Lung (tissue), 12 donors: Measurements from ENCODE around the gene METTL27. TPM values are rescaled to one million over a fixed set of nuclear protein-coding genes. Genes with fewer than 3 reads are reported as not detected.

Experiments used
- ATAC-seq: fragments of 200-7000 bp; cut with Tn5 transposase; one replicate; pipeline ENCODE4 v1.9.1; 2020; ENCODE audit warnings: moderate number of reproducible peaks; ENCODE audit not compliant: insufficient read depth, low FRiP score
- DNase-seq, 3 donors: peaks; one replicate each; pipeline ENCODE4 v3.0.0-alpha.2; 2013 to 2017
- H3K27ac ChIP-seq, 2 donors: one replicate each; pipeline ENCODE4 v1.5.1; 2013; ENCODE audit warnings: mild to moderate bottlenecking in 2 of 2, moderate library complexity in 2 of 2, control low read depth in 1 of 2, inconsistent platforms in 1 of 2, low read depth in 1 of 2, low read length in 1 of 2
- H3K27me3 ChIP-seq, 3 donors: one replicate each; pipeline ENCODE4 v1.5.1; 2013; ENCODE audit warnings: low read length in 2 of 3; ENCODE audit not compliant: control insufficient read depth in 3 of 3, insufficient read depth in 3 of 3
- H3K36me3 ChIP-seq, 4 donors: one replicate each; pipeline ENCODE4 v1.5.1; 2013; ENCODE audit warnings: low read length in 4 of 4, mild to moderate bottlenecking in 1 of 4, moderate library complexity in 1 of 4; ENCODE audit not compliant: control insufficient read depth in 4 of 4, insufficient read depth in 4 of 4
- H3K4me1 ChIP-seq, 5 donors: one replicate each; pipeline ENCODE4 v1.5.1; 2013; ENCODE audit warnings: low read length in 5 of 5, mild to moderate bottlenecking in 2 of 5, moderate library complexity in 1 of 5; ENCODE audit not compliant: control insufficient read depth in 5 of 5, insufficient read depth in 5 of 5
- H3K4me3 ChIP-seq: one replicate; pipeline ENCODE4 v1.5.1; 2013; ENCODE audit warnings: mild to moderate bottlenecking, control low read depth, moderate library complexity
- H3K9ac ChIP-seq, 2 donors: one replicate each; pipeline ENCODE4 v1.5.1; 2013; ENCODE audit warnings: low read length in 2 of 2, control low read depth in 1 of 2; ENCODE audit not compliant: insufficient read depth in 1 of 2
- H3K9me3 ChIP-seq, 4 donors: one replicate each; pipeline ENCODE4 v1.5.1; 2013; ENCODE audit warnings: low read length in 3 of 4, mild to moderate bottlenecking in 1 of 4, moderate library complexity in 1 of 4; ENCODE audit not compliant: control insufficient read depth in 4 of 4, insufficient read depth in 3 of 4
- WGBS, 2 donors: extraction: QIAGEN DNeasy Blood & Tissue Kit; methylation state at CpG; one replicate each; pipeline ENCODE4 v1.1.7; 2013; 5-methylcytosine and 5-hydroxymethylcytosine counted together
- polyA plus RNA-seq, 2 donors: library from polyadenylated mRNA; stranded (reverse); fragments of 200-250 nt; gene quantifications; one replicate each; pipeline ENCODE4 v1.2.1, GENCODE V29; 2013
- total RNA-seq, 2 donors: library from RNA; depleted of rRNA in 1 of 2; stranded (reverse); fragments of >200 nt in 1 of 2; gene quantifications; one replicate each; pipeline ENCODE4 v1.2.1, GENCODE V29; 2014 to 2021
- TF ChIP-seq, protein P1 (sequence below): IDR thresholded peaks from 2 replicates; pipeline ENCODE4 v1.5.1; 2012; ENCODE audit warnings: mild to moderate bottlenecking; ENCODE audit errors: control extremely low read depth, extremely low read depth
- donor health status: control.
- donor health status: control.
- donor health status: Bipolar disorder and iron deficiency.
- donor health status: healthy.
- donor health status: DM: yes; HTN: yes; CAD: no.

The METTL27 gene
- total and polyA plus RNA-seq, 4 donors, result 2.3 to 22.1 (median 5.1) TPM

DNA sequence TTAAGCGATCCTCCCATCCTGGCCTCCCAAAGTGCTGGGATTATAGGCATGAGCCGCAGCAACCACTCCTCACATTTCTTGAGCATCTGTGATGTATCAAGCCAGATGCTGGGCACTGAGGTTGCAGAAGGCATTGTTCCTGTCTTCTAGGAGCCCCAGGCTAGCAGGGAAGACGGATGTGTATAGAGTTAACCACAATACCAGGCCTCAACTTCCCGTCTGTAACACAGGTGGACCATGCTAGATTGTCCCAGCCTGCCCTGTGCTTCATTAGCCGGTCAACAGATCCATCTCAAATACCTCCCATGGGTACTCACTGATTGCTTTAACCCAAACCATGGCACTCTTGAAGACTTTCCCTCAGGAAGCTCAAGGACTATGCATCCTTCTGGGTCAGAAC lies 13.3 kb downstream of the METTL27 start:
- Histone ChIP-seq H3K27me3 (peaks cover 0 to 5% (median 3%) of the 10 kb centered on the region in 3 donors), H3K36me3 (no peaks in the 10 kb centered on the region), H3K9me3 (no peaks in the 10 kb centered on the region), H3K4me1 (peaks cover 0 to 23% (median 14%) of the 10 kb centered on the region in 5 donors), H3K4me3 (no peak overlapping the region), H3K27ac (peak overlapping the region in 1 of 2 donors; percentile 93), H3K9ac (peak overlapping the region in 1 of 2 donors; percentile 11)
- DNase-seq (no peak), ATAC-seq (no peak)
- TF ChIP-seq, protein P1, sequence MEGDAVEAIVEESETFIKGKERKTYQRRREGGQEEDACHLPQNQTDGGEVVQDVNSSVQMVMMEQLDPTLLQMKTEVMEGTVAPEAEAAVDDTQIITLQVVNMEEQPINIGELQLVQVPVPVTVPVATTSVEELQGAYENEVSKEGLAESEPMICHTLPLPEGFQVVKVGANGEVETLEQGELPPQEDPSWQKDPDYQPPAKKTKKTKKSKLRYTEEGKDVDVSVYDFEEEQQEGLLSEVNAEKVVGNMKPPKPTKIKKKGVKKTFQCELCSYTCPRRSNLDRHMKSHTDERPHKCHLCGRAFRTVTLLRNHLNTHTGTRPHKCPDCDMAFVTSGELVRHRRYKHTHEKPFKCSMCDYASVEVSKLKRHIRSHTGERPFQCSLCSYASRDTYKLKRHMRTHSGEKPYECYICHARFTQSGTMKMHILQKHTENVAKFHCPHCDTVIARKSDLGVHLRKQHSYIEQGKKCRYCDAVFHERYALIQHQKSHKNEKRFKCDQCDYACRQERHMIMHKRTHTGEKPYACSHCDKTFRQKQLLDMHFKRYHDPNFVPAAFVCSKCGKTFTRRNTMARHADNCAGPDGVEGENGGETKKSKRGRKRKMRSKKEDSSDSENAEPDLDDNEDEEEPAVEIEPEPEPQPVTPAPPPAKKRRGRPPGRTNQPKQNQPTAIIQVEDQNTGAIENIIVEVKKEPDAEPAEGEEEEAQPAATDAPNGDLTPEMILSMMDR, result no peak
- 68 to 84% methylated on average over 5 of the region's 5 CpGs for WGBS, 2 donors

GRCh38 chr7:73828107-73828803 lies 14.1 kb downstream of the METTL27 start:
- Histone ChIP-seq H3K27ac (peak overlapping the region in 1 of 2 donors; percentile 93), H3K4me3 (no peak overlapping the region), H3K27me3 (peaks cover 0 to 5% (median 3%) of the 10 kb centered on the region in 3 donors), H3K9ac (peak overlapping the region; percentile 11 to 26), H3K4me1 (peaks cover 0 to 23% (median 14%) of the 10 kb centered on the region in 5 donors), H3K36me3 (no peaks in the 10 kb centered on the region), H3K9me3 (no peaks in the 10 kb centered on the region)
- ATAC-seq (peak; percentile 27), DNase-seq (peak in 2 of 3 donors; percentile 52 to 72)
- WGBS, 2 donors, result 55 to 63% methylated on average over 14 of the region's 14 CpGs
- TF ChIP-seq, protein P1, result no peak

GRCh38 chr7:73827567-73828106 lies 14.7 kb downstream of the METTL27 start:
- TF ChIP-seq, protein P1, result no peak
- DNase-seq, result peak; percentile 71 to 84 (median 84)
- peak overlapping the region in 1 of 2 donors; percentile 58 for H3K27ac ChIP-seq
- peak overlapping the region in 1 of 2 donors; percentile 14 for H3K9ac ChIP-seq
- ATAC-seq, result peak; percentile 9
- no peak overlapping the region for H3K4me3 ChIP-seq
- H3K9me3 ChIP-seq, result no peaks in the 10 kb centered on the region
- no peaks in the 10 kb centered on the region for H3K36me3 ChIP-seq
- H3K4me1 ChIP-seq, result peaks cover 0 to 23% (median 14%) of the 10 kb centered on the region in 5 donors
- WGBS, 2 donors, result 14 to 19% methylated on average over 8 to 11 of the region's 11 CpGs
- H3K27me3 ChIP-seq, result peaks cover 0 to 5% (median 3%) of the 10 kb centered on the region in 3 donors
